GM12892 (cell line): Measurements from ENCODE around the gene RPS6KA2.

Source experiments
- POLR2A ChIP-seq: IDR thresholded peaks from 2 replicates; pipeline ENCODE4 v1.6.1; 2011; ENCODE audit warnings: low read depth, low read length, control low read depth
- POLR2AphosphoS5 ChIP-seq: IDR thresholded peaks from 2 replicates; pipeline ENCODE4 v1.6.1; 2011; ENCODE audit warnings: low read depth, low read length, control low read depth

GRCh38 chr6:166672146-166672545, 45.1 kb upstream of the RPS6KA2 start:
- TF ChIP-seq POLR2AphosphoS5 (no peak), POLR2A (no peak)
